BLaER1 (cell line): ENCODE data around the gene COL23A1.
A peak's percentile ranks its signal among the peaks of the same experiment; 100 is the strongest.
"Not testable (repeated sequence)": the region's sequence is repeated elsewhere in the genome, so short reads cannot be mapped to it uniquely, and the experiment has no call there.

ENCODE experiments used
- H3K27ac ChIP-seq: shearing (Covaris generic); formaldehyde crosslinking; 2 replicates; pipeline ENCODE4 v1.8.1; 2022
- H3K27me3 ChIP-seq: shearing (Covaris generic); formaldehyde crosslinking; 2 replicates; pipeline ENCODE4 v1.8.1; 2022
- H3K36me3 ChIP-seq: shearing (Covaris generic); formaldehyde crosslinking; 2 replicates; pipeline ENCODE4 v1.8.1; 2022
- H3K4me1 ChIP-seq: shearing (Covaris generic); formaldehyde crosslinking; 2 replicates; pipeline ENCODE4 v1.8.1; 2022
- H3K4me2 ChIP-seq: shearing (Covaris generic); formaldehyde crosslinking; 2 replicates; pipeline ENCODE4 v1.8.1; 2022
- H3K4me3 ChIP-seq: shearing (Covaris generic); formaldehyde crosslinking; 2 replicates; pipeline ENCODE4 v1.8.1; 2022
- H3K9ac ChIP-seq: shearing (Covaris generic); formaldehyde crosslinking; 2 replicates; pipeline ENCODE4 v1.8.1; 2022
- H3K9me3 ChIP-seq: shearing (Covaris generic); formaldehyde crosslinking; 2 replicates; pipeline ENCODE4 v1.8.1; 2022
- H4K20me1 ChIP-seq: shearing (Covaris generic); formaldehyde crosslinking; 2 replicates; pipeline ENCODE4 v1.8.1; 2022
- Cebpa-rat ChIP-seq: shearing (Covaris generic); IDR thresholded peaks from 2 replicates; pipeline ENCODE4 v1.8.1; 2022

The COL23A1 gene

GRCh38 chr5:178310130-178310865 is 279.9 kb downstream of the COL23A1 start:
- Histone ChIP-seq H3K9ac (no peak overlapping the region), H3K4me3 (no peak overlapping the region), H3K4me2 (no peak overlapping the region), H3K9me3 (no peaks in the 10 kb centered on the region), H3K4me1 (peaks cover 33% of the 10 kb centered on the region), H3K36me3 (no peaks in the 10 kb centered on the region), H3K27ac (no peak overlapping the region), H4K20me1 (no peaks in the 10 kb centered on the region), H3K27me3 (0 out of 2 replicates have a peak, but pooled peaks cover 8% of the 10 kb centered on the region)
- TF ChIP-seq Cebpa-rat = no peak

DNA sequence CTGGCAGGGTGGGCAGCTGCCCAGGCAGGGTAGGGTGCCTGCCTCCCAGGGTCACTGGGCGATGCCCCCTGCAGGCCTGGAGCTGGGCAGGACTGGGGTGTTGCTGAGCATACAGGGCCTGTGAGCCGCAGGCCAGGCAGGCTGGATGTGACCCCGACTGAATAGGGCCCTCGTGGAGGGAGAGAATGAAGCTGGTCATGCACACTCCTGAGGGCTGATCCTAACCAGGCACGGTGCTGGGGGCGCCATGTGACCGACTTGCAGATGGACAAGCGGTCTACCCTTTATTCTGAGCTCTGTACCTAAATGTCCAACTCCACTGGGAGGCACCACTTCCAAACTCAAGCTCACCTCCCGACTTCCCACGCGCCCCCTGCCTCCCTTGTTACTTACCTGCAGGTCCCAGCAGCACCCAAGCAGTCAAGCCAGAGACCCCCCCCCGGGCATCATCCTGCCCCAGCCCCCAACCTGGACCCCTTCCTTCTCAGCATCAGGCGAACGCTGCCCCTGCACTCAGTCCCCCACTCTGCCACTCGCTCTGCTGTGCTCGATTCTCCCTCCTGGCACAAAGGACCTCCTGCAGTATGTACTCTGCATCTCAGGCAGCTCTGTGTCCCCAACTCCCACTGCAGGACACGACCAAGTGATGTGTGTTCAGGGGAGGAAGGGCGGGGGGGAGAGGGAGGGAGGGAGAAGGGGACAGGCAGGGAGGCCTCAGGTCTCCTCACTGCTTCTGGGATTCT is 280.8 kb downstream of the COL23A1 start:
- Histone ChIP-seq H3K9me3 (no peaks in the 10 kb centered on the region), H3K4me3 (no peak overlapping the region), H3K27me3 (0 out of 2 replicates have a peak, but pooled peaks cover 8% of the 10 kb centered on the region), H3K4me1 (peaks cover 33% of the 10 kb centered on the region), H3K9ac (no peak overlapping the region), H4K20me1 (no peaks in the 10 kb centered on the region), H3K36me3 (no peaks in the 10 kb centered on the region), H3K4me2 (no peak overlapping the region), H3K27ac (no peak overlapping the region)
- no peak for TF ChIP-seq Cebpa-rat

- Histone ChIP-seq H3K36me3 (no peaks in the 10 kb centered on the region), H3K27ac (no peak overlapping the region), H3K9ac (no peak overlapping the region), H3K4me3 (no peak overlapping the region), H3K27me3 (0 out of 2 replicates have a peak, but pooled peaks cover 8% of the 10 kb centered on the region), H4K20me1 (no peaks in the 10 kb centered on the region), H3K9me3 (no peaks in the 10 kb centered on the region), H3K4me2 (no peak overlapping the region), H3K4me1 (peaks cover 33% of the 10 kb centered on the region)
- no peak for TF ChIP-seq Cebpa-rat
These were observed 281.6 kb downstream of the COL23A1 start for GRCh38 chr5:178308541-178309092.

DNA sequence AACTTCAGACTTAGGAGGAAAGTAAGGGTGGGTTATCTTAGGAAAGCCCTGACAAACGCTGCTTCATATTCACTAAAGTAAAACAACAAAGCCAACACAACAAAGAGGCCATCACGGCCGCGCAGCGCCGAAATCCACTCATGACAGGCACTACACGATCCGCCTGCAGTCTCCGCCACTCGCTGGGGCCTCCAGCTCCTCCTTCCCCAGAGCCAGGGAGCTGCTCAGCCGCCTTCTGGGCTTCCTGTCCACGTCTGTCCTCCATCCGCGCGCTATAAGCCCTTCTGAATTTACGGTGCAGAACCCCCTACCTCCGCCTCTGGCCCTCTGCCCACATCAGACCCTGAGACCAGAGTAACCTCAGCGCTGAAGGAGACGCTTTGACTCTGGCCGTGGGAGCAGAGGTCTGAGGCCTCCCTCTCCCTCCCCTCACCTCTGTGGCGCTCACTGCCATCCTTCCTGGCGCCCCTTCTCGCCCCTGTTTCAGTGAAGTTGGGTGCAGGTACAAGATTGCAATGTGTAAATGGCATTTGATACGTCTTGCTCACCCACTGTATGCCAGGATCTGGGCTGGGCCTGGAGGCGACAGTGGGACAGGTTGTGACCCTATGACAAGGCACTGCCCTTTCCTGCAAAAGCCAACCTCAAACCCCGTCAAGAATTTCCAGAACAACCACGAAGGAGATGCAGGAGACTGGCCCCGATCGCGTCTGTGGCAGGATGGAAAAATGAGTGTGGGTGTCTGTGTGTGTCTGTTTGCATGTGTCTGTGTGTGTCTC is 282.7 kb downstream of the COL23A1 start:
- no peak for TF ChIP-seq Cebpa-rat
- 0 out of 2 replicates have a peak, but pooled peaks cover 8% of the 10 kb centered on the region for H3K27me3 ChIP-seq
- H3K4me1 ChIP-seq = peaks cover 36% of the 10 kb centered on the region
- H3K36me3 ChIP-seq = no peaks in the 10 kb centered on the region
- H3K4me2 ChIP-seq = peak overlapping the region; percentile 68
- no peaks in the 10 kb centered on the region for H3K9me3 ChIP-seq
- no peak overlapping the region for H3K4me3 ChIP-seq
- no peak overlapping the region for H3K9ac ChIP-seq
- H3K27ac ChIP-seq = no peak overlapping the region
- no peaks in the 10 kb centered on the region for H4K20me1 ChIP-seq

DNA sequence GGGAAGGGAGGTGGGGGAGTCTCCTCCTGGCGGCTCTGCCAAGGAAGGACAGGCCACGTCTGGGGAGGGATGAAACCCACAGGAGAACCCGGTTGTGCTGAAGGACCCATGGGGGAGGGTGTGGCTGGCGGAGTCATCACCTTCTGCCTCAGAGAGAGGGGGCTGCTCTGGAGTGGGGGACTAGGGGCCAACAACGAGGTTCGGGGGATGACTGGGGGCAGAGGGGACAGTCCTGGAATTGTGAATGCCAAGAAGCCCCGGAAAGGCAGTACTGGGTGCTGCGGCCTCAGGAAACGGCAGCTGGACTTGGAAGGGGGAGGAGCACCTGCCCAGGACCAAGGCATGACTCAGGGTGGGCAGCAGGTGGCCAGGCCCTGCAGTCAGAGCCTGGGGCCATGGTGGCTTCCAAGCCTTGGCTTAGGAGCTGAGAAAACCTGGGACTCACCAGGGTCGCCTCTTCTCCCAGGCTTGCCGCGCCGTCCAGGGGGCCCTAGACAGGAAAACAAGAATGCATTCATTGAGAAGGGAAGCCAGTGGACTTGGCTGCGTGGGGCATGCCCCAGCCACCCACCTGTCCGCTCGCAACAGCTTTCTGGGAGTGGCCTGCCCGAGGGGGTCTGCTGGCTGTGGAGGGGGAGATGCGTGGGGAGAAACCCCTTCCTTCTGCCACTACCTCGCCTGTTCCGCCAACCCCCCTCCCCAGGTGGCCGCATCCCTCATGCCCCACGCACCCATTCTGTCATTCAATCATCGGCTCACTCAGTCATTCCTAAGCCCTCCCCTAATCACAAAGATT is 283.6 kb downstream of the COL23A1 start:
- H3K4me3 ChIP-seq = no peak overlapping the region
- peaks cover 42% of the 10 kb centered on the region for H3K4me1 ChIP-seq
- H3K27ac ChIP-seq = no peak overlapping the region
- peak overlapping the region; percentile 68 for H3K4me2 ChIP-seq
- no peaks in the 10 kb centered on the region for H4K20me1 ChIP-seq
- TF ChIP-seq Cebpa-rat = no peak
- H3K9me3 ChIP-seq = no peaks in the 10 kb centered on the region
- no peaks in the 10 kb centered on the region for H3K36me3 ChIP-seq
- 0 out of 2 replicates have a peak, but pooled peaks cover 8% of the 10 kb centered on the region for H3K27me3 ChIP-seq
- no peak overlapping the region for H3K9ac ChIP-seq

DNA sequence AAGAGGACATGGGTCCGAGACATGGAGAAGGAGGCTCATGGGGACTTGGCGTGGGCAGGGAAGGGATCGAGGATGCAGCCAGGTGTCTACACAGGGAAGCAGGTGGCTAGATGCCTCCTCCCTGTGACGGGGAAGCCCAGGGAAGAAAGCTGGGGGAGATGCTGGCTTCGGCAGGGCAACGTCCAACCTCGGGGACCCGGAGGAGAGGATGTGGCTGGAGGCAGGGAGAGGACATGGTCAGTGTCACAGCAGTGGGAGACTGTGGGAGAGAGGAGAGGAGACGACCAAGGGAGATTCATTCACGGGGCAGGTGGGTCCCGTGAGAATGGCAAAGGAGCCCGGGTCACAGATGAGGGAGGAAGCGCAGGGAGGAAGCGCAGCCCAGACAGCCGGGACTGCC is 284.4 kb downstream of the COL23A1 start:
- Histone ChIP-seq H3K4me1 (peaks cover 45% of the 10 kb centered on the region), H4K20me1 (no peaks in the 10 kb centered on the region), H3K4me2 (peak overlapping the region; percentile 68), H3K9me3 (peaks cover 7% of the 10 kb centered on the region; the same call in 1 of the 2 replicates), H3K27me3 (0 out of 2 replicates have a peak, but pooled peaks cover 8% of the 10 kb centered on the region), H3K4me3 (no peak overlapping the region), H3K9ac (no peak overlapping the region), H3K27ac (no peak overlapping the region), H3K36me3 (no peaks in the 10 kb centered on the region)
- TF ChIP-seq Cebpa-rat = no peak

DNA sequence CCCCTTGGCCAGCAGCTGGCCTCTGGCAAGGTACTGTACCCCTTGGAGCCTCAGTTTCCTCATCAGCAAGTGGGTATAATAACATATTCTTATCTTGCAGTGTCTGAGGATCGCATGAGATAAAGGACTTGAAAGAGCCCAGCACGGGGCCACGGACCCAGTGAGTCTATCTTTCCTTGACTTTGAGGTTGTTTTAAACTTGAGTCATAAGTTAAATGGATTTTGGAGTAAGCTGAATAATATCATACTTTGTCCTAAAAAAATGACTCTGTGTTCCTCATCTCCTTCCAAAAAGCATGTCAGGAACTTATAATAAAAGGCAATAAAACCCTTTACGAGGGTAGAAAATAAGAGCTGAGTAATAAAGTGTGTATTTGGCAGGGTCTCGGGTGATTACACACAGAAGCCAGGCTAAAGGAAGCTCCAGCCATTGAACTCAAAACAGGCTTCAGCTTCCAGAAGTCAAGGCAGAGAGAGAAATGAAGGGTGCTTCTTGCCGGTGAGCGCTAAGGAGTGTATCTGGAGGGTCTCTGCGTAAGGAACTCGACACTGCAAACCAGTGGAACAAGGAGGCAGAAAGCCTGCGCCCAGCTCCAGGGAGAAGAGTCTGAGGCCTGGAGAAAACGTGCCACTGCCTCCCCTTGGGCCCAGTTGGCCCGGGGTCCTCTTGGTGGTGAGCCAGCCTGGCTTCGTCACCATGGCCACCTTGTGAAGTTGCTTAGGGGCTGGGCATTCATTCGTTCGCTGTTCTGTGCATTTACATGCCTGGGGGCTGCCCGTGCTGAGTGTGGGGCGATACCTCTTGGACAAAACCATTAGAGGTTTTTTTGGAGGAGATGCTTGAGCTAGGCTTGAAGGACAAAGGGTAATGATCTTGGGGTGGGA is 285.2 kb downstream of the COL23A1 start:
- H3K9me3 ChIP-seq = peaks cover 10% of the 10 kb centered on the region; the same call in 1 of the 2 replicates
- H3K4me2 ChIP-seq = no peak overlapping the region
- no peaks in the 10 kb centered on the region for H3K36me3 ChIP-seq
- no peak overlapping the region for H3K9ac ChIP-seq
- peaks cover 45% of the 10 kb centered on the region for H3K4me1 ChIP-seq
- no peaks in the 10 kb centered on the region for H4K20me1 ChIP-seq
- H3K4me3 ChIP-seq = no peak overlapping the region
- no peak overlapping the region for H3K27ac ChIP-seq
- no peak for TF ChIP-seq Cebpa-rat
- H3K27me3 ChIP-seq = 0 out of 2 replicates have a peak, but pooled peaks cover 8% of the 10 kb centered on the region

GRCh38 chr5:178304016-178304415 is 286.2 kb downstream of the COL23A1 start:
- no peak for TF ChIP-seq Cebpa-rat
- H3K4me3 ChIP-seq = no peak overlapping the region
- H3K27me3 ChIP-seq = 0 out of 2 replicates have a peak, but pooled peaks cover 8% of the 10 kb centered on the region
- H3K9me3 ChIP-seq = peaks cover 10% of the 10 kb centered on the region; the same call in 1 of the 2 replicates
- no peaks in the 10 kb centered on the region for H4K20me1 ChIP-seq
- no peak overlapping the region for H3K4me2 ChIP-seq
- peaks cover 45% of the 10 kb centered on the region for H3K4me1 ChIP-seq
- H3K9ac ChIP-seq = no peak overlapping the region
- H3K36me3 ChIP-seq = no peaks in the 10 kb centered on the region
- H3K27ac ChIP-seq = no peak overlapping the region

GRCh38 chr5:178302321-178302720 is 287.9 kb downstream of the COL23A1 start:
- H3K4me1 ChIP-seq = peaks cover 35% of the 10 kb centered on the region
- H3K36me3 ChIP-seq, H3K4me3 ChIP-seq, H4K20me1 ChIP-seq, H3K27ac ChIP-seq, H3K9ac ChIP-seq, H3K4me2 ChIP-seq, H3K9me3 ChIP-seq, H3K27me3 ChIP-seq: not testable (repeated sequence)
